Measurements from ENCODE around the gene OBP2A.

OBP2A gene

GRCh38 chr9:135580664-135581380 is 34.9 kb downstream of the OBP2A start:
- no peak for DNase-seq

GRCh38 chr9:135581636-135582426 is 35.9 kb downstream of the OBP2A start:
- DNase-seq: no peak

GRCh38 chr9:135582541-135582940 is 36.6 kb downstream of the OBP2A start:
- DNase-seq: no peak

- DNase-seq: no peak
These were observed 37.2 kb downstream of the OBP2A start for GRCh38 chr9:135582966-135583687.

GRCh38 chr9:135583688-135584011 is 37.7 kb downstream of the OBP2A start:
- no peak for DNase-seq

GRCh38 chr9:135584371-135584770 is 38.4 kb downstream of the OBP2A start:
- no peak for DNase-seq

- DNase-seq: no peak
These were observed 39.0 kb downstream of the OBP2A start for GRCh38 chr9:135584934-135585333.

- DNase-seq: no peak
These were observed 40.7 kb downstream of the OBP2A start for GRCh38 chr9:135586601-135587109.

GRCh38 chr9:135587658-135588057 is 41.7 kb downstream of the OBP2A start:
- DNase-seq: no peak

- DNase-seq: no peak
These were observed 42.4 kb downstream of the OBP2A start for GRCh38 chr9:135588371-135588770.

GRCh38 chr9:135588886-135589595 is 43.1 kb downstream of the OBP2A start:
- no peak for DNase-seq

- DNase-seq: no peak
These were observed 43.9 kb downstream of the OBP2A start for GRCh38 chr9:135589596-135590485.

GRCh38 chr9:135590486-135591079 is 44.7 kb downstream of the OBP2A start:
- no peak for DNase-seq

GRCh38 chr9:135591506-135592330 is 45.8 kb downstream of the OBP2A start:
- DNase-seq: no peak

- DNase-seq: no peak
These were observed 46.3 kb downstream of the OBP2A start for GRCh38 chr9:135592331-135592590.

- no peak for DNase-seq
These were observed 46.7 kb downstream of the OBP2A start for GRCh38 chr9:135592625-135593024.

- no peak for DNase-seq
These were observed 50.3 kb downstream of the OBP2A start for GRCh38 chr9:135596211-135596610.
